SJCRH30 (cell line): ENCODE data around the gene TMEM52. TPM values are rescaled to one million over a fixed set of nuclear protein-coding genes. Genes with fewer than 3 reads are reported as not detected.
"Not testable (repeated sequence)": the region's sequence is repeated elsewhere in the genome, so short reads cannot be mapped to it uniquely, and the experiment has no call there.

ENCODE experiments used
- DNase-seq, 2 experiments: peaks; one replicate each; pipeline ENCODE4 v3.0.0-alpha.2; 2015 to 2020
- H3K27ac ChIP-seq: fragments of 250-450 bp; sonication (Bioruptor Pico); 2 replicates; pipeline ENCODE4 v1.5.1; 2020; ENCODE audit warnings: mild to moderate bottlenecking, moderate library complexity
- H3K27me3 ChIP-seq: fragments of 250-450 bp; sonication (Bioruptor Pico); 2 replicates; pipeline ENCODE4 v1.5.1; 2020; ENCODE audit warnings: mild to moderate bottlenecking, moderate library complexity
- H3K36me3 ChIP-seq: fragments of 250-450 bp; sonication (Bioruptor Pico); 2 replicates; pipeline ENCODE4 v1.5.1; 2020; ENCODE audit warnings: mild to moderate bottlenecking, moderate library complexity
- H3K4me1 ChIP-seq: fragments of 250-450 bp; sonication (Bioruptor Pico); 2 replicates; pipeline ENCODE4 v1.5.1; 2020; ENCODE audit warnings: mild to moderate bottlenecking, moderate library complexity
- H3K4me3 ChIP-seq: fragments of 250-450 bp; sonication (Bioruptor Pico); 2 replicates; pipeline ENCODE4 v1.5.1; 2020; ENCODE audit warnings: mild to moderate bottlenecking, moderate library complexity
- H3K9me3 ChIP-seq: fragments of 250-450 bp; sonication (Bioruptor Pico); replicated peaks from 2 replicates; pipeline ENCODE4 v1.5.1; 2020; ENCODE audit warnings: mild to moderate bottlenecking, moderate library complexity
- total RNA-seq: library from RNA; depleted of rRNA; stranded (reverse); fragments of >200 nt; shearing (Covaris generic); gene quantifications from 2 replicates; pipeline ENCODE4 v1.2.3, GENCODE V29; 2014

TMEM52 gene
- total RNA-seq, 1 experiment from 2014 or later = 1.0 TPM

DNA sequence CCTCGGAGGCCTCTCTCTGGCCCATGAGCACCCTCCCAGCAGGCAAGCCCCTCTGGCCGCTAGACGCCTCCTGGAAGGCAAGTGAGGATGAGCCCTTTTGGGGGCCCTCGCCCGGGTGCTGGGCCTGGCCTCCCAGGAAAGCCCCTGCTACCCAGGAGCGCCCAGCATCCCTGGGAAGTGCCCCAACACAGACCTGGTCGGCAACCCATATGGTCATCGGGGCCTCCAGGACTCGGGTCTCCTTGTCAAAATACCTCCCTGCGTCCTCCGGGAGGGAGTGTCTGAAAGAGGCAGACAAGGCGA lies 21.0 kb upstream of the TMEM52 start:
- H3K27me3 ChIP-seq = peaks cover 10% of the 10 kb centered on the region; the same call in 1 of the 2 replicates
- H3K4me1 ChIP-seq = peaks cover 14% of the 10 kb centered on the region
- no peak overlapping the region for H3K4me3 ChIP-seq
- H3K27ac ChIP-seq = no peak overlapping the region
- no peak for DNase-seq
- no peaks in the 10 kb centered on the region for H3K36me3 ChIP-seq
- H3K9me3 ChIP-seq = no peaks in the 10 kb centered on the region

DNA sequence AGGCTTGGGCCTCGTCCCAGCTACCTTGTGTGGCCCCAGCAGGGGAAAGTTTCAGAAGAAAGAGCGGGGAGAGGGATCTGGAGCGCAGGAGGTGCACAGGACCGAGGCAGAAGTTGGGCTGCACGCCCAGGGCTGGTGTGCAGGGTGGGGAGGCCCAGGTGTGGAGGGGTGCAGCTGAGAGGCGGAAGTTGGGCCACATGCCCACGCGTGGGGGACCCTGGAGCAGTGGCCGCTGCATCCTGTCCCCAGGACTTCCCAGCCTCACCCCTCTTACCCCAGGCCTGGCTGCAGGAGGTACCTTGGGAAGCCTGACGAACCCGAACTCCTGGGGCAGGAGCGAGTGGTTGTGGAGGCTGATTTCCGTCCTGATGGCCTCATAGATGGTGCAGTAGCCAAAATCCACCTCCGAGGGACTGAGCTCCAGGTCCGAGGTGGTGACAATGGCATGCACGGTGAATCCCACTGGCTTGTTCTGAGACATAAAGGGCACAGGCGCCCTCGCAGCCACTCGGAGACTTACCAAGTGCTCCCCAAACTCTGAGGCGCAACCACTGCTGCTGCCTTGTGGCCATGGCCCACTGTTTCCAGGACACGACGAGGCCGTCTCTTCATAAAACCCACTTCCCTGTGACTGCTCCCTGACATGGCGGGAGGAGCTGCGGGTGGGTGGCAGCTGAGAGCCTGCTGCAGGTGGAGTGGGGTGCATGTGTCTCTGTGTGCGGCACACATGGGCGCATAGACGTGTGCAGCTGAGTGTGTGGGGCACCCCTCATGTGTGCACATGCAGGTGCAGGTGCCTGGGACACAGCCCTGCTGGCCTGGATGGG lies 20.4 kb upstream of the TMEM52 start:
- peaks cover 10% of the 10 kb centered on the region; the same call in 1 of the 2 replicates for H3K27me3 ChIP-seq
- H3K27ac ChIP-seq = no peak overlapping the region
- no peaks in the 10 kb centered on the region for H3K36me3 ChIP-seq
- peaks cover 14% of the 10 kb centered on the region for H3K4me1 ChIP-seq
- no peak overlapping the region for H3K4me3 ChIP-seq
- no peak for DNase-seq
- H3K9me3 ChIP-seq = no peaks in the 10 kb centered on the region

DNA sequence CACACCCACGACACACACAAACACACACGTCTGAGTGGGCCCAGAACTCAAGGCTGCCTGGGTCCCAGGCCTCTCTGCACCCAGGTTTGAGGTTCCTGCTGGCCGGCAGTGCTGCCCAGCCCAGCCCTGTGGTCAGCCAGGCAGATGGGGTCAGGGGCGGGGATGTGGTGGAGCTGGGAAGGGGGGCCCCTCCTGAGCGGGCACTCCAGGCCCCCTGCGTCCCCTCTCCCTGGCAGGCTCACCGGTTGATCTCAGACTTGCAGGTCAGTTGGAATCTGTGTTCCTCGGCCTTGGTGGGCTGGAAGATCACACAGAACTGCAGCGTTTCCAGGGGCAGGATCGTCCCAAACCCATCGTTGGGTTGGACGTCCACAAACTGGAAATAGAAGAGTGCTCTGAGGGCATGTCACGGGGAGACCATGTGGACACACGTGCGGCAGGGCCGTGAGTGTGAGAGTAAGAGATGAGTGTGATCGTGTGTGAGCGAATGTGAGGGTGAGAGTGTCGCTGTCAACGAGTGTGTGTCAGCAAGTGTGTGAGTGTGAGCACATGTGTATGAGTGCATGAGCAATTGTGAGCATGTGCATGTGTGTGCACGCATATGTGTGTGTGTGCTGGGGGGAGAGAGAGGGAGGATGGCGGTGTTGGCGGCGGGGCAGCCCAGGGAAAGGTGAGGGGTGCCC lies 19.7 kb upstream of the TMEM52 start:
- Histone ChIP-seq H3K4me3 (no peak overlapping the region), H3K9me3 (no peaks in the 10 kb centered on the region), H3K27ac (no peak overlapping the region), H3K36me3 (no peaks in the 10 kb centered on the region), H3K4me1 (peaks cover 14% of the 10 kb centered on the region), H3K27me3 (peaks cover 10% of the 10 kb centered on the region; the same call in 1 of the 2 replicates)
- no peak for DNase-seq

DNA sequence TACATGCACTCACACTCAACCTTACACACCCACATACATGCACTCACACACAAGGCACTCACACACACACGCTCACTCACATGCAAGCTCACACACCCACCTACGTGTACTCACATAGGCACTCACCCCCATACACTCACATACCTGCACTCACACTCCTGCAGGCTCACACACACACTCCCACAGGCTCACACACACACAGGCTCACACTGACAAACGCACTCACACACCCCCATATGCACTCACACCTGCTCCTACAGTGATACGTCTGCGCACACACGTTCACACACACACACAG lies 19.1 kb upstream of the TMEM52 start:
- H3K27me3 ChIP-seq = peaks cover 10% of the 10 kb centered on the region; the same call in 1 of the 2 replicates
- no peaks in the 10 kb centered on the region for H3K9me3 ChIP-seq
- H3K4me3 ChIP-seq = no peak overlapping the region
- H3K27ac ChIP-seq = no peak overlapping the region
- H3K36me3 ChIP-seq = no peaks in the 10 kb centered on the region
- no peak for DNase-seq
- peaks cover 10% of the 10 kb centered on the region for H3K4me1 ChIP-seq

DNA sequence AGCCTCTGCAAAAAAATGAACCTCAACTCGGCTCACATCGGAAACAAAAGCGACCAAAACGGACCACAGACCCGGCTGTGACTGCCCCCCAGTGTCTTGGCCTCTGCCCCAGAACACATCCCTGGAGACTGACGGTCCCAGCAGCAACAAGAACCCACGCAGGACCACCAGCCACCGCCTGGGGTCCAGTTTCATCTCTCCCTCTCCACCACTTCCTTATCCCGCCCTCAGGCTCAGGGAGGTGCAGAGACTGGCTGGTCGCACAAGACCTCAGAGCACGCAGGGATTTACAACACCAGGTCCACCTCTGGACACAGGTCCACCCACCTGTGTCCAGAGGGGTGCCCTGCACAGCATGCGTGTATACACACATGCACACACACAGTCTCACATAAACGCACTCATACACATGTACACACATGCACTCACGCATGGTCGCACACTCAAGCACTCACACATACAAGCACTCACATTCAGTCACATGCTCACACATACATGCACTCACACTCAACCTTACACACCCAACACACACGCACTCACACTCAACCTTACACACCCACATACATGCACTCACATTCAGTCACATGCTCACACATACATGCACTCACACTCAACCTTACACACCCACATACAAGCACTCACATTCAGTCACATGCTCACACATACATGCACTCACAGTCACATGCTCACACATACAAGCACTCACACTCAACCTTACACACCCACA lies 18.6 kb upstream of the TMEM52 start:
- peaks cover 10% of the 10 kb centered on the region; the same call in 1 of the 2 replicates for H3K27me3 ChIP-seq
- no peak overlapping the region for H3K27ac ChIP-seq

DNA sequence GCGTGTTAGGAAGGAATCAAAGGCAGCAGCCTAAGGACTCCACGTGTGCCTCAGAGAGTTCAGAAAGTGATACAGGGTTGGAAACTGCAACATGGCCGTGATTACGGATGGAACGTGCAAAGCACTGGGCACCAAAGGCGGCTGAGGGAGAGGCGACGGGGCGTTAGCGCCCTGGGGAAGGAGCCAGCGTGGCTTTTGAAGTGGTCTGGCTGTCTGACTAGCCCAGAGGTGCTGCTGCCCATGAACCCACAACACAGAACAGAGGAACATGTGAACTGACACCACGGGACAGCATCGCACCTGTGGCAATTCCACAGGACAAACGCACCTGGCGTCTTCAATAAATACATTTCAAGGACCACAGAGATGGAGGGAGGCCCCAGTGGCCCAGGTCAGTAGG lies 18.0 kb upstream of the TMEM52 start:
- H3K4me1 ChIP-seq = peaks cover 3% of the 10 kb centered on the region
- no peak overlapping the region for H3K27ac ChIP-seq
- H3K9me3 ChIP-seq = no peaks in the 10 kb centered on the region
- H3K4me3 ChIP-seq = no peak overlapping the region
- no peaks in the 10 kb centered on the region for H3K36me3 ChIP-seq
- DNase-seq = no peak
- peaks cover 7% of the 10 kb centered on the region; the same call in 1 of the 2 replicates for H3K27me3 ChIP-seq

More for the DNA sequence above, 18.6 kb upstream of the TMEM52 start:
- peak in 1 of 2 experiments; percentile 5 for DNase-seq
- Histone ChIP-seq H3K4me1 (peaks cover 10% of the 10 kb centered on the region), H3K4me3 (no peak overlapping the region), H3K36me3 (no peaks in the 10 kb centered on the region), H3K9me3 (no peaks in the 10 kb centered on the region)

DNA sequence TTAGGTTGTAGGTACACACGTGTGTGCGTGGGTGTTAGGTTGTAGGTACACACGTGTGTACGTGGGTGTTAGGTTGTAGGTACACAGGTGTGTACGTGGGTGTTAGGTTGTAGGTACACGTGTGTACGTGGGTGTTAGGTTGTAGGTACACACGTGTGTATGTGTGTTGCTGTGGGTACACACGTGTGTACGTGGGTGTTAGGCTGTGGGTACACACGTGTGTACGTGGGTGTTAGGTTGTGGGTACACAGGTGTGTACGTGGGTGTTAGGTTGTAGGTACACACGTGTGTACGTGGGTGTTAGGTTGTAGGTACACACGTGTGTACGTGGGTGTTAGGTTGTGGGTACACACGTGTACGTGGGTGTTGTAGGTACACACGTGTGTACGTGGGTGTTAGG lies 15.8 kb upstream of the TMEM52 start:
- not testable (repeated sequence) for H3K27ac ChIP-seq, H3K36me3 ChIP-seq, DNase-seq

DNA sequence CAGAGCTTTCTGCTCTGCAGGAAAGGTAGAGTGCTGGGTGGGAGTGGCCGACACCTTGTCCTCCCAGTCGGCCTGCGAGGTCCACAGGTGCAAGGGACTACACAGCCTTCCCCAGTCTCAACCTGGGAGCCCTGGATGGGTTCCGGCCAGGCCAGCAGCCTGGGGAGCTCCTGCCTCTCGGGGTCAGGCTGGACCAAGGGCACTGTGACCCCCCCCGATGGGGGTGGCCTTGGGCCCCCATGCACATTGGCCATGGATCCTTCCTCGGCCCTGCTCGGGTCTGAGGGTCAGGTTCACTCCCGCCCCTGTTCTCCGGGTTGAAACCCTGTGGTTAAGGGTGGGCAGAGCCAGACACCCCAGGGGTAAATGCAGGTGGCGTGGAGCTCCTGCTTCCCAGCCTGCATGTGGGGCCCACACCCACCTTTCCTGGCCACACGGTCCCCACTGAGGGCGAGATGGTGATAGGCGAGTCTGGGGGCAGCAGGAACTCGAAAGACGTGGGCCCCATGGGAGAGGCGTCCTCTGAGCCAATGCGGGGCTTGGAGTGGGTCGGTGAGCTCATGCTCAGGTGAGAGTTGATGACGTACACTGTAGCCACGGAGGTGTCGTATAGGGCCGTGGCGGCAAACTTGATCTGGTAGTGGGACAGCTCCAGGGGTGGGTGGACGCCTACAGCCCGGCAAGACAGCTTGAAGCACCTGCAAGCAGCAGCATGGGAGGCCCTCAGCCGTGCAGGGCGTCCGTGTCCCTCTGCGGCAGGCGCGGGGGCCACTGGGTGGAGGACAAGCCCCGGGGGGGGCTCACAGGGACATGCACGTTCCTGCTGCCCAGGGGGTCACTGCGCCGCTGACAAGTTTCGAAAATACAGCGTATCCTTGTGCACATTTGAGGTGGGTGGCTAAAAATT lies 10.8 kb upstream of the TMEM52 start:
- no peaks in the 10 kb centered on the region for H3K36me3 ChIP-seq
- peak in 1 of 2 experiments; percentile 3 for DNase-seq
- no peaks in the 10 kb centered on the region for H3K27me3 ChIP-seq
- no peaks in the 10 kb centered on the region for H3K9me3 ChIP-seq
- H3K4me3 ChIP-seq = no peak overlapping the region
- no peaks in the 10 kb centered on the region for H3K4me1 ChIP-seq
- H3K27ac ChIP-seq = no peak overlapping the region

More for the DNA sequence above, 15.8 kb upstream of the TMEM52 start:
- H3K4me3 ChIP-seq, H3K4me1 ChIP-seq, H3K27me3 ChIP-seq, H3K9me3 ChIP-seq: not testable (repeated sequence)

DNA sequence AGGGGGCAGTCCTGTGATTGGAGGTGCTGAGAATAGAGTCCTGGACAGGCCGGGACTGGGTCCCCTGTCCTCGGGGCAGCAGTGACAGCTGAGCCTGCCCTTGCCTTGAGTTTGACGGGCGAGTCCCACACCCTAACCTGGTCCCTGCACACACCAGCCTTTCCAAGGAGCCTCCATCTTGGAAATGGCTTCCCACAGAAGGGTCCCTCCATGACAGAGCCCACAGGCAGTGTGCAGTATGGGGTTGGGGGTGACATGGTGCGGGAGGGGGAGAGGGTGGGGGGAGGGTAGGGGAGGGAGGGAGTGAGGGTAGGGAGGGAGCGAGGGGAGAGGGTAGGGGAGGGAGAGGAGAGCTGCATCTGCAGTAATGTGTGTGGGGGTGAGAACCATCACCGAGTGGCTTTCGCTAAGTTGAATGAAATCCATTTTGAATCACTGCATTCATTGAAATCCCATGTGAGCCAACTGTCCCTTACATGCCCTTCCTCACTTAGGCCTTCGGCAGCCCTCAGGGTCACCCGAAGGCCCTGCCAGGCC lies 10.1 kb upstream of the TMEM52 start:
- Histone ChIP-seq H3K27me3 (peaks cover 5% of the 10 kb centered on the region; the same call in 1 of the 2 replicates), H3K4me3 (no peak overlapping the region), H3K4me1 (no peaks in the 10 kb centered on the region), H3K27ac (no peak overlapping the region), H3K9me3 (no peaks in the 10 kb centered on the region), H3K36me3 (no peaks in the 10 kb centered on the region)
- DNase-seq = no peak

DNA sequence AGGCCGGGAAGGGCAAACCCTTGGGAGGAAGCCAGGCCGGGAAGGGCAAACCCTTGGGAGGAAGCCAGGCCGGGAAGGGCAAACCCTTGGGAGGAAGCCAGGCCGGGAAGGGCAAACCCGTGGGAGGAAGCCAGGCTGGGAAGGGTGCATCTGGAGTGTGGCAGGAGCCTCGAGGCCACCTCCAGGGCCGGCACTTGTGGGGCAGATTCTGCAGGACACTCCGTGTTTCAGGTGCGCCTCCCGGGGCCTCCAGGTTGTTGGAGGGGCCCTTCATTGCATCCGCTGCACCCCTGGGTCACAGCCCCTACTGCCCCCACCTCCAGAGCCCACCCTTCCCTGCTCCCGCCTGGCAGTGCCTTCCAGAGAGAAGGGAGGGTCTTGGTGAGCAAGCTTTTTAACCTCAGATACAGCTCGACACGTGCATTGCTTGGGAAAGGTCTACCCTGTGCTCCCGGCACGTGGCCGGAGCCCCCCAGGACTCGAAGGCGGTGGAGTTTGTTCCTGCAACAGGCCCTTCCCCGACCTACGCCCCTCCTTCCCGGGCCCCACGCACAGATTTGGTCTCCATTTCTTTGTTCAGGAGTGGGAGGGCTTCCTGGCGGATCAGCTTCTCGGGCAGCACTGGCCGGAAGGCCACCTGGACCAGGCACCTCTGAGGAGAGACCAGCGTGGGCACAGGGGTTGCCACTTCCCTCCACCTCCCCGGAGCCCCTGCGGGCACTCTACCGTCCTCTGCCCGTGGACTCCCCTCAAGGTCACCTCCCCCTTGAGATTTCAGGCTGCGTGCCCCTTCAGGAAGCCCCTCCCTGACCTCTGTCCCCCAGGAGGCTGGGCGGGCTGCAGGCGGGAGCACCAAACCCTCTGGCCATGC lies 9.4 kb upstream of the TMEM52 start:
- no peak overlapping the region for H3K27ac ChIP-seq
- H3K4me1 ChIP-seq = no peaks in the 10 kb centered on the region
- peaks cover 6% of the 10 kb centered on the region; the same call in 1 of the 2 replicates for H3K27me3 ChIP-seq
- H3K36me3 ChIP-seq = no peaks in the 10 kb centered on the region
- H3K4me3 ChIP-seq = no peak overlapping the region
- DNase-seq = peak in 1 of 2 experiments; percentile 3
- H3K9me3 ChIP-seq = no peaks in the 10 kb centered on the region

DNA sequence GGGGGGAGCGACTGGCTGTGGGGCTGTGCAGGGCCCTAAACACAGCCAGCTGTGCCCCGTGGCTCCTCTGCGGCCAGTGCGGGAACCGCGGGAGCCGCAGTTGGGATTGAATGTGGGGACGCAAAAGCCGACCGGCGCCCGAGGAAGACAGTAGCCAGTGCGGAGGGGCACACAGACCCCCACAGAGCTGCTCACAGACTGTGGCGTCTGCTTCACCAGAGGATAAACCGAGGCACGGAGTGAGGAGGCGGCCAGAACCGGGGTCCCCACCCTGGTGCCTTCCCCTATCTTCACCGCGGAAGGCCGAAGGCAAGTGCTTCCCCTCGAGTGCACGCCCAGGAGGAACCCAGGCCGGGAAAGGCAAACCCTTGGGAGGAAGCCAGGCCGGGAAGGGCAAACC lies 8.7 kb upstream of the TMEM52 start:
- Histone ChIP-seq H3K4me3 (no peak overlapping the region), H3K27me3 (peaks cover 13% of the 10 kb centered on the region), H3K4me1 (no peaks in the 10 kb centered on the region), H3K36me3 (no peaks in the 10 kb centered on the region), H3K27ac (no peak overlapping the region), H3K9me3 (no peaks in the 10 kb centered on the region)
- DNase-seq = no peak

DNA sequence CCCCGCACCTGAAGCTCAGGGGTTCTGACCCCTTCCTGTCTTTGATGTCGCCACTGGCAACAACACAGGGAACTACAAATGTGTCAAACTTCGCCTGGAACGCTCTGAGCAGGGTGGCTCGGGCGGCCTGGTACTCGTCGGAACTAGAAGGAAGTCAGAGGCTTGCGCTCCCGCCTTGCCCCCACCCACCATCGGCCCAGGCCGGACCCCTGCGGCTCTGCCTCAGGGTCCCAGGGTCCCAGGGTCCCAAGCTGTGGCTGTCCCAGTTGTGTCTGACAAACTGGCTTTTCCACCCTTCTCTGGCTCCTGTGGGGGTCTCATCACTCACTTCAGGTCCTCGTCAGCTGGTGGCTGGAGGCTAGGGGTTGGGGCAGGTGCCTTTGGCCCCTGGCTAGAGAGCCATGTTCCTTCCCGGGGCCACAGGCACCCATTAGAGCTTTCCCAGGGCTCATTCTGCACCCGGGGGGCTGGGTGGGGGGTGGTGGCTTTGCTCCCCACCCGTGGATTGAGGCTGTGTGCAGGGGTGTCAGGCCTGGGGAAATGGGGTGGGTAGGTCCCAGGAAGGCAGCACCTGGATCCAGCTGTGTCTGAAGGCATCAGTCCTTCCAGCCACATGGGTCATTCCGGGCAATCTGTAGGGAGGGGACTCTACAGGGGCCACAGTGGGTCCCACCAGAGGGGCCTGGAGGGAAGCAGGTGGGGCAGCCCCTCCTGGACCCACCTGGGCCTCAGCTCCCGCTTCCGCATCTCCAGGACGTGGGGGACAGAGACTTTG lies 8.0 kb upstream of the TMEM52 start:
- peak in 1 of 2 experiments; percentile 4 for DNase-seq
- H3K27me3 ChIP-seq = peaks cover 17% of the 10 kb centered on the region
- no peaks in the 10 kb centered on the region for H3K36me3 ChIP-seq
- no peaks in the 10 kb centered on the region for H3K4me1 ChIP-seq
- no peak overlapping the region for H3K4me3 ChIP-seq
- H3K27ac ChIP-seq = no peak overlapping the region
- no peaks in the 10 kb centered on the region for H3K9me3 ChIP-seq

DNA sequence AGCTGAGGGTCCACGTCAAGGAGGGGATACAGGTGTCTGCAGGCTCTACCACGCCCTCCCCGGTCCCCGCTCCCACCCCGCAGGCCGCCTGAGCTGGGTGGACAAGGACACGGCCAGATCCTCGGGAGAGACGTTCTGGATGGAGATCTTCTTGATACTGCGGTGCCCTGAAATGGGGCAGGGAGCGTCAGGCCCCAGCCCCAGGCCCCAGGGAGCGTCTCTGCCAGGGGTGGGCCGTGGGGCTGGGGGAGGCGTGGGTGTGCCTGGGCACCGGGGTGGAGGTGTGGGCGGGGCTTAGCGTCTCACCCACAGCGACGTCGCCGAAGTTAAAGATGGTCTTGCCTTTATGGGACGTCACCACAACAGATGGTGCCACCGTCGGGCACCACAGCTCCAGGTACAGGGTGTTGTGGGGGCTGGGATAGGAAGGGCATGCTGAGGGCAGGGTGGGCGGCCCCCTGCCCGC lies 7.3 kb upstream of the TMEM52 start:
- Histone ChIP-seq H3K27ac (no peak overlapping the region), H3K4me3 (no peak overlapping the region), H3K4me1 (no peaks in the 10 kb centered on the region), H3K36me3 (no peaks in the 10 kb centered on the region), H3K9me3 (no peaks in the 10 kb centered on the region), H3K27me3 (peaks cover 17% of the 10 kb centered on the region)
- DNase-seq = peak in 1 of 2 experiments; percentile 5
